NCI-H748 treated with DMSO at 0.1 percent for 48 hours (cell line): Measurements from ENCODE around the gene BACH2.
"Not testable (repeated sequence)": the region's sequence is repeated elsewhere in the genome, so short reads cannot be mapped to it uniquely, and the experiment has no call there.

Experiments
- DNase-seq: peaks from one replicate; lab custom pipeline; 2025; lab: John Stamatoyannopoulos, UW

Gene BACH2

DNA sequence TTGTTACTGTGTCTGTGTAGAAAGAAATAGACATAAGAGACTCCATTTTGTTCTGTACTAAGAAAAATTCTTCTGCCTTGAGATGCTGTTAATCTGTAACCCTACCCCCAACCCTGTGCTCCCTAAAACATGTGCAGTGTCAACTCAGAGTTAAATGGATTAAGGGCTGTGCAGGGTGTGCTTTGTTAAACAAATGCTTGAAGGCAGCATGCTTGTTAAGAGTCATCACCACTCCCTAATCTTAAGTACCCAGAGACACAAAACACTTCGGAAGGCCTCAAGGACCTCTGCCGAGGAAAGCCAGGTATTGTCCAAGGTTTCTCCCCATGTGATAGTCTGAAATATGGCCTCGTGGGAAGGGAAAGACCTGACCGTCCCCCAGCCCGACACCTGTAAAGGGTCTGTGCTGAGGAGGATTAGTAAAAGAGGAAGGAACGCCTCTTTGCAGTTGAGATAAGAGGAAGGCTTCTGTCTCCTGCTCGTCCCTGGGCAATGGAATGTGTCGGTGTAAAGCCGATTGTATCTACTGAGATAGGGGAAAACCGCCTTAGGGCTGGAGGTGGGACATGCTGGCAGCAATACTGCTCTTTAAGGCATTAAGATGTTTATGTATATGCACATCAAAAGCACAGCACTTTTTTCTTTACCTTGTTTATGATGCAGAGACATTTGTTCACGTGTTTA is 405.7 kb downstream of the BACH2 start:
- not testable (repeated sequence) for DNase-seq

DNA sequence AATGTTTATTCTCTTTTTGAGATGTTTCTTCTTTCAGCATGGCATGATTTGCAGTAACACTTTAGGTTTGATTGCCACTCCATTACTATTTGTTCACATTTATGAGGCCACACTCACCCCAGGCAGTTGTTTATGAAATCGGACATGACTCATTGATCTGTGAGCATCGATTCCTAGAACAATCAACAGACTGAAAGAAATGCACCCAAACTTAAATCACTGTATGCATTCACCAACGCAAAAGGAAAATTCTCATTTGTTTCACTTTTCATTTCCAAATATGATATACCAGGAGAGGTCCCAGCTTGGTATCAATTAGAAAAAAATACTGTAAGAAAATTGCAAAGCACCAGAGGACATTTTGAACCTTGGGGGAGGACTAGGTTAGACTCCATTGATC is 407.8 kb downstream of the BACH2 start:
- no peak for DNase-seq

DNA sequence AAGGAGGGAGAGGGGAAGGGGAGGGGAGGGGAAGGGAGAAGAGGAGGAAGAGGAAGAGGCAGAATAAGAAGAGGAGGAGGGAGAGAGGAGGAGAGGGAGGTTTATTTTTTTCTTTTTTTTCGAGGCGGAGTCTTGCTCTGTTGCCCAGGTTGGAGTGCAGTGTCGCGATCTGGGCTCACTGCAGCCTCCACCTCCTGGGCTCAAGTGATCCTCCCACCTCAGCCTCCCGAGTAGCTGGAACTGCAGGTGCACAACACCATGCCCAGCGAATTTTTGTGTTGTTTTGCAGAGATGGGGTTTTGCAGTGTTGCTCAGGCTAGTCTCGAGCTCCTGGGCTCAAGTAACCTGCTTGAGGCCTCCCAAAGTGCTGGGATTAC is 408.5 kb downstream of the BACH2 start:
- no peak for DNase-seq

DNA sequence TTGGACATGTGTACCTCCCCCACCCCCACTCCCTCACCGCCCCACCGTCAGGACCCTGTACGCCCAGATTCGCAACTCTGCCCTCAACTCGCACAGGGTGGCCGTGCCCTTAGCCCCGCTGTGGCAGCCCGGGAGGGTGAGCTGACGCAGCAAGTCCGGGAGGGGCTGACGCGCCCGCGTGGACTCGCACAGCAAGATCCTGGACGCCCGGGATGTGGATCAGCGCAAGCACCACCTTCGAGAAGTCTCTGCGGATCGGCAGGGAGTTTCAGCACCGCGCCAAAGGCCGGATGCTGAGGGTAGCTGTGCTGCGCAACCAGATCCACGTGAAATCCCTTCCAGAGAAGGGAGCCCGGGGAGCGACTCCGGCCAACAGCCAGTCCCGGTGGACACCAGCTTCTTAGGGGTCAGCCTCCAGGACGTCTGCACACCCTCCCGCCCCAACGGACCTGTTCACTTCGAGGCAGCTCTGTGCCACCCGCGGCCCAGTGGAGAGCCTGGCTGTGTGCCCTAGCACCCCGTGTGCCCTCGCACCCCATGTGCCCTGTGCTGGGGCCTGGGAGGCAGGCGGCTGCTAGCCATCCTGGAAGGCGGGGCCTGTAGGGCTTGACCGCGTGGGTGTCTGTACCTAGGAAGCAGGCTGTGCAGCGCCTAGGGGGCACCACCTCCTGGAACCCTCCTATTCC is 409.0 kb downstream of the BACH2 start:
- no peak for DNase-seq

DNA sequence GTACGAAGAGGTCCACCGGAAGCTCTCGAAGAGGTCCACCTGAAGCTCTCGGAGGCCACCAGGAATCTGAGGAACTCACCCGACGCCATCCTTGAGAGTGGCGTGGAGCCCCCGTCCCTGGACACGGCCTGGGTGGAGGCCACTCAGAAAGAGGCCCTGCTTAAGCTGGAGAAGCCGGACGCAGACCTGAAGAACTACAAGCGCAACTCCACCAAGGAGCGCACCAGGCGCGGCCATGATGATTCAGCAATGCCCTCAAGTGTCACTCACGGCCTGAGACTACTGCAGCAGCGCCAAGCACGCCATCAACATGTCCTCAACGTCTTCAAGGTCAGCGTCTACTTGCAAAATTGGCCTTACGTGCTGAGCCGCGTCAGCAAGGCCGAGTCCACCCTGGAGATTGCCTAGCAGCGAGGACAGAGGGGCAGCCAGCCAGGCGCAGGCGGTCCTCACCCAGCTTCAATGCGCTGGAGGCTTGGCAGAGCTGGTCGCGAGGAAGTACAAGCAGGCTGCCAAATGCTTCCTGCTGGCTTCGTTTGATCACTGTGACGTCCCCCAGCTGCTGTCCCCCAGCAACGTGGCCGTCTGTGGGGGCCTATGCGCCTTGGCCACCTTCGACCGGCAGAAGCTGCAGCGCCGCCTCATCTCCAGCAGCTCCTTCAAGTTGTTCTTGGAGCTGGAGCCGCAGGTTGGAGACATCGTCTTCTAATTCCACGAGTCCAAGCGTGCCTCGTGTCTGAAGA is 410.1 kb downstream of the BACH2 start:
- no peak for DNase-seq
